ENCODE data around the gene RNF220. TPM values are rescaled to one million over a fixed set of nuclear protein-coding genes. Genes with fewer than 3 reads are reported as not detected.

Gene RNF220
- total and polyA plus RNA-seq, 2 of the 13 experiments (the other 11 are each of a cell fraction or from before 2014, with no cell fraction given), result 48.2 to 72.1 TPM

DNA sequence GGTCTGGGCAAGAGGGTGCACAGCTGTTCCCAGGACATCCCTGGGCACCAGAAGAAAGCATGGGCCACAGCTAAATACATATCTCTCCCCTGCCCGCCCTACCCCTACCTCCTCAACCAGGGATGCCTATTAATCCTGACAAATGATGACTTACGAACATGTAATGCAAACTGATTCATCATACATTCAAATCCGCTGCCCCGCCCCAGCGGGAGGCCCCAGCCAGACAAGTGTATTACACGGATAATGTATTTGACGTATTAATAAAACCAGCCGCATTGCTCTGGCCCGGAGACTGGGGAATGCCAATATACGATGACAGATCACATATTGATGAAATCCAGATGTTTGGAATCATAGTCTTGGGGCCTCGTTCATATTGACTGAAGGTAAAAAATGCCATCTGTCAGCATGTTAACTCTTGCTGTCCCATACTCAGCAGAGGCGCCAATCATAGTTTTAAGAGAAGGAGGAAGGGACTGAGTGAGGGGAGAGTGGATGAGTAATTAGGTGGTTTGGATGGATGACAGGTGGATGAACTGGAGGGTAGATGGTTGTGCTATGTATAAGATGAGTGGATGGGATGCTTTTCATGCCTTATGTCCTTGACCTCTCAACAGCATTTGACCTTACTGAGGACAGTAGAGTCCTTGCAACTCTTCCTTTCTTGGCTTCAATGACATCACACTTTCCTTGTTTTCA lies 201.0 kb downstream of the RNF220 start:
- Histone ChIP-seq H3K4me3 (replicated peaks in 1 of 3; ENCODE audit: insufficient read depth in 1 of 3, low read depth in 2 of 3, low read length in 3 of 3) (no peak overlapping the region), H3K4me1 (ENCODE audit: insufficient read depth, low read length) (no peaks in the 10 kb centered on the region), H3K27me3 (ENCODE audit: control insufficient read depth in 1 of 2, insufficient read depth in 2 of 2, low read length in 2 of 2) (peaks cover 0 to 19% of the 10 kb centered on the region in 2 experiments; a peak in 1 of 5 replicates), H3K36me3 (replicated peaks in 1 of 2; ENCODE audit: control insufficient read depth in 1 of 2, insufficient read depth in 2 of 2, low read length in 2 of 2) (peaks cover 0 to 4% of the 10 kb centered on the region in 2 experiments; a peak in 1 of 5 replicates), H3K4me2 (ENCODE audit: low read depth, low read length) (no peak overlapping the region), H4K20me1 (ENCODE audit: insufficient read depth, low read length) (peaks cover 11% of the 10 kb centered on the region; the same call in 1 of the 2 replicates), H3K9me3 (ENCODE audit: low read length) (no peaks in the 10 kb centered on the region), H3K27ac (ENCODE audit: extremely low read length, insufficient read depth, low read length) (no peak overlapping the region), H2AFZ (ENCODE audit: low read length) (no peak overlapping the region), H3K79me2 (ENCODE audit: insufficient read depth, low read length) (no peaks in the 10 kb centered on the region), H3K9ac (ENCODE audit: insufficient read depth, low read depth, low read length) (no peak overlapping the region)
- no peak for ATAC-seq
- no TSS peak for BruUV-seq (replicated peaks)
- ChIA-PET POLR2A (no interaction called here), CTCF (ENCODE audit: low intra/inter-chr PET ratio, low total read pairs) (no interaction called here)
- FAIRE-seq, result no peak
- intact Hi-C loops (cut with micrococcal nuclease; ENCODE audit: unreplicated experiment), result no loop called here
- TF ChIP-seq ATF7 (IDR thresholded peaks at IDR 0.05) (0 out of 2 replicates have a peak, but pooled peaks have one; percentile 9), ATF7 (CRISPR knock-in tag; IDR thresholded peaks at IDR 0.05) (no peak), RFX1 (IDR thresholded peaks at IDR 0.05) (no peak), ZNF652 (CRISPR knock-in tag; IDR thresholded peaks at IDR 0.05; ENCODE audit: borderline replicate concordance, low read depth) (peak; percentile 23; the same call in 1 of the 2 replicates)
- in situ Hi-C loops (cut with HindIII; ENCODE audit: extremely low pct_ligation_motif_present, low pct_unique_long_range_greater_than_20kb), result loop anchor here (5.0 kb wide), 1 partner anchor 46 kb away; no protein-coding TSS in a partner anchor
- no peak for DNase-seq (ENCODE audit: low spot score)
- 72% methylated on average over 12 of the region's 12 CpGs for WGBS (ENCODE audit: low lambda C conversion rate)

DNA sequence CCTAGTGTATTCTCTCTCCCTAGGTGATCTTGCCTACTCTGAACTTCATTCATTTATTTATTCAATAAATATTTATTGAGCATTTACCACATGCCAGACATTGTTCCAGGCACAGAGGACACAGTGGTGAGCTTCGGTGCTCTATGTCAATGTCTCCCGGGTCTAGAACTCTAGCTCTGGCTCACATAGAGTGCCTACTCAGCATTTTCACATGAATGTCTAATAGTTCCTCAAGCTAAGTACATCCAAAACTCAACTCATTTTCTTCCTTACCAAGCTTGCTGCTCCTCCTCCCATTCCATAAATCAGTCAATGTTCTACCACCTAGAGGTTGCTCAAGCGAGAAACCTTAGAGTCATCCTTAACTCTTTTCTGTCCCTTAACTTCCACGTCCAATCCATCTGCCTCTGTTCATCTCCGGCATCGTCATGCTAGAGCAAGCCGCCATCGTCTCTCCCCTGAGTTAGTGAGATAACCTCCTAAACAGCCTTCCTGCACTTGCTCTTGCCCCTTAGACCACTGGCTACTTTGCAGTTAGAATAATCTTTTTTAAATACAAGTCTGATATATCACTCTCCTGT lies 201.7 kb downstream of the RNF220 start:
- Histone ChIP-seq H3K9me3 (ENCODE audit: low read length) (no peaks in the 10 kb centered on the region), H3K4me1 (ENCODE audit: insufficient read depth, low read length) (no peaks in the 10 kb centered on the region), H4K20me1 (ENCODE audit: insufficient read depth, low read length) (peaks cover 6% of the 10 kb centered on the region; the same call in 1 of the 2 replicates), H3K79me2 (ENCODE audit: insufficient read depth, low read length) (no peaks in the 10 kb centered on the region), H3K4me3 (replicated peaks in 1 of 3; ENCODE audit: insufficient read depth in 1 of 3, low read depth in 2 of 3, low read length in 3 of 3) (no peak overlapping the region), H3K27ac (ENCODE audit: extremely low read length, insufficient read depth, low read length) (no peak overlapping the region), H3K36me3 (replicated peaks in 1 of 2; ENCODE audit: control insufficient read depth in 1 of 2, insufficient read depth in 2 of 2, low read length in 2 of 2) (peaks cover 0 to 4% of the 10 kb centered on the region in 2 experiments; a peak in 1 of 5 replicates), H3K9ac (ENCODE audit: insufficient read depth, low read depth, low read length) (no peak overlapping the region), H2AFZ (ENCODE audit: low read length) (no peak overlapping the region), H3K4me2 (ENCODE audit: low read depth, low read length) (no peak overlapping the region), H3K27me3 (ENCODE audit: control insufficient read depth in 1 of 2, insufficient read depth in 2 of 2, low read length in 2 of 2) (peaks cover 0 to 12% of the 10 kb centered on the region in 2 experiments; a peak in 1 of 5 replicates)
- in situ Hi-C loops (cut with HindIII; ENCODE audit: extremely low pct_ligation_motif_present, low pct_unique_long_range_greater_than_20kb), result loop anchor here (5.0 kb wide), 1 partner anchor 46 kb away; no protein-coding TSS in a partner anchor
- no peak for FAIRE-seq
- DNase-seq (ENCODE audit: low spot score), result no peak
- no peak for ATAC-seq
- intact Hi-C loops (cut with micrococcal nuclease; ENCODE audit: unreplicated experiment), result no loop called here
- ChIA-PET CTCF (ENCODE audit: low intra/inter-chr PET ratio, low total read pairs) (interaction anchor here (1.6 kb wide), 1 partner anchor 46 kb away, joined by 4 read pairs; no protein-coding TSS in a partner anchor), POLR2A (no interaction called here)
- WGBS (ENCODE audit: low lambda C conversion rate), result 70% methylated on average over 8 of the region's 8 CpGs
- TF ChIP-seq ZNF232 (CRISPR knock-in tag; IDR thresholded peaks at IDR 0.05; ENCODE audit: borderline replicate concordance), result no peak
- peak; percentile 96 for TF ChIP-seq MAFF (IDR thresholded peaks at IDR 0.05; ENCODE audit: low read depth, low read length)
- no peak for TF ChIP-seq ZNF3 (CRISPR knock-in tag; IDR thresholded peaks at IDR 0.05)
- no peak for TF ChIP-seq NKX3-1 (CRISPR knock-in tag; IDR thresholded peaks at IDR 0.05)
- TF ChIP-seq, protein P1, sequence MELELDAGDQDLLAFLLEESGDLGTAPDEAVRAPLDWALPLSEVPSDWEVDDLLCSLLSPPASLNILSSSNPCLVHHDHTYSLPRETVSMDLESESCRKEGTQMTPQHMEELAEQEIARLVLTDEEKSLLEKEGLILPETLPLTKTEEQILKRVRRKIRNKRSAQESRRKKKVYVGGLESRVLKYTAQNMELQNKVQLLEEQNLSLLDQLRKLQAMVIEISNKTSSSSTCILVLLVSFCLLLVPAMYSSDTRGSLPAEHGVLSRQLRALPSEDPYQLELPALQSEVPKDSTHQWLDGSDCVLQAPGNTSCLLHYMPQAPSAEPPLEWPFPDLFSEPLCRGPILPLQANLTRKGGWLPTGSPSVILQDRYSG (CRISPR knock-in tag; IDR thresholded peaks at IDR 0.05), result no peak
- TF ChIP-seq, protein P2, sequence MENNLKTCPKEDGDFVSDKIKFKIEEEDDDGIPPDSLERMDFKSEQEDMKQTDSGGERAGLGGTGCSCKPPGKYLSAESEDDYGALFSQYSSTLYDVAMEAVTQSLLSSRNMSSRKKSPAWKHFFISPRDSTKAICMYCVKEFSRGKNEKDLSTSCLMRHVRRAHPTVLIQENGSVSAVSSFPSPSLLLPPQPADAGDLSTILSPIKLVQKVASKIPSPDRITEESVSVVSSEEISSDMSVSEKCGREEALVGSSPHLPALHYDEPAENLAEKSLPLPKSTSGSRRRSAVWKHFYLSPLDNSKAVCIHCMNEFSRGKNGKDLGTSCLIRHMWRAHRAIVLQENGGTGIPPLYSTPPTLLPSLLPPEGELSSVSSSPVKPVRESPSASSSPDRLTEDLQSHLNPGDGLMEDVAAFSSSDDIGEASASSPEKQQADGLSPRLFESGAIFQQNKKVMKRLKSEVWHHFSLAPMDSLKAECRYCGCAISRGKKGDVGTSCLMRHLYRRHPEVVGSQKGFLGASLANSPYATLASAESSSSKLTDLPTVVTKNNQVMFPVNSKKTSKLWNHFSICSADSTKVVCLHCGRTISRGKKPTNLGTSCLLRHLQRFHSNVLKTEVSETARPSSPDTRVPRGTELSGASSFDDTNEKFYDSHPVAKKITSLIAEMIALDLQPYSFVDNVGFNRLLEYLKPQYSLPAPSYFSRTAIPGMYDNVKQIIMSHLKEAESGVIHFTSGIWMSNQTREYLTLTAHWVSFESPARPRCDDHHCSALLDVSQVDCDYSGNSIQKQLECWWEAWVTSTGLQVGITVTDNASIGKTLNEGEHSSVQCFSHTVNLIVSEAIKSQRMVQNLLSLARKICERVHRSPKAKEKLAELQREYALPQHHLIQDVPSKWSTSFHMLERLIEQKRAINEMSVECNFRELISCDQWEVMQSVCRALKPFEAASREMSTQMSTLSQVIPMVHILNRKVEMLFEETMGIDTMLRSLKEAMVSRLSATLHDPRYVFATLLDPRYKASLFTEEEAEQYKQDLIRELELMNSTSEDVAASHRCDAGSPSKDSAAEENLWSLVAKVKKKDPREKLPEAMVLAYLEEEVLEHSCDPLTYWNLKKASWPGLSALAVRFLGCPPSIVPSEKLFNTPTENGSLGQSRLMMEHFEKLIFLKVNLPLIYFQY (CRISPR knock-in tag; IDR thresholded peaks at IDR 0.05; ENCODE audit: borderline replicate concordance), result no peak
- TF ChIP-seq ZNF430 (CRISPR knock-in tag; IDR thresholded peaks at IDR 0.05), result no peak
- peak; percentile 95 to 97 for TF ChIP-seq MAFK (conservative IDR thresholded peaks at IDR 0.05 in 1 of 2, IDR thresholded peaks at IDR 0.05 in 1 of 2; ENCODE audit: low read length in 2 of 2)
- BruUV-seq (replicated peaks), result no TSS peak
